Chondrocyte (in vitro differentiated cells): ENCODE data around the gene LNX1. TPM values are rescaled to one million over a fixed set of nuclear protein-coding genes. Genes with fewer than 3 reads are reported as not detected.
"Not testable (repeated sequence)": the region's sequence is repeated elsewhere in the genome, so short reads cannot be mapped to it uniquely, and the experiment has no call there.

Source experiments
- DNase-seq: peaks from one replicate; pipeline ENCODE4 v3.0.0; 2021; ENCODE audit warnings: mixed read lengths, low spot score
- H3K27ac Mint-ChIP-seq: one replicate; pipeline ENCODE4 v1.8.0; 2021; ENCODE audit warnings: mild to moderate bottlenecking, moderate library complexity, mixed read lengths; ENCODE audit not compliant: unreplicated experiment
- H3K27me3 Mint-ChIP-seq: 2 replicates; pipeline ENCODE4 v1.8.0; 2021; ENCODE audit warnings: low read depth, mixed read lengths
- H3K36me3 Mint-ChIP-seq: 2 replicates; pipeline ENCODE4 v1.8.0; 2021; ENCODE audit warnings: low read depth, mixed read lengths
- H3K4me1 Mint-ChIP-seq: 2 replicates; pipeline ENCODE4 v1.8.0; 2021; ENCODE audit warnings: low read depth, mild to moderate bottlenecking, mixed read lengths
- H3K4me3 Mint-ChIP-seq: one replicate; pipeline ENCODE4 v1.8.0; 2021; ENCODE audit warnings: mild to moderate bottlenecking, moderate library complexity, mixed read lengths; ENCODE audit not compliant: unreplicated experiment
- H3K9me3 Mint-ChIP-seq: 2 replicates; pipeline ENCODE4 v1.8.0; 2021; ENCODE audit warnings: low read depth, mixed read lengths
- total RNA-seq: library from RNA; stranded (reverse); gene quantifications from 3 replicates; pipeline ENCODE4 v1.2.1, GENCODE V29; 2021
- TF ChIP-seq, protein P1 (sequence below): fragments of 200-600 bp; sonication (generic); IDR thresholded peaks from 2 replicates; pipeline ENCODE4 v1.5.0; 2021; ENCODE audit warnings: antibody characterized with exemption, mild to moderate bottlenecking, moderate library complexity

LNX1 gene
- total RNA-seq, 1 donor from 2014 or later = 1.8 TPM

- peaks cover 58% of the 10 kb centered on the region for H3K4me1 Mint-ChIP-seq
- TF ChIP-seq, protein P1, sequence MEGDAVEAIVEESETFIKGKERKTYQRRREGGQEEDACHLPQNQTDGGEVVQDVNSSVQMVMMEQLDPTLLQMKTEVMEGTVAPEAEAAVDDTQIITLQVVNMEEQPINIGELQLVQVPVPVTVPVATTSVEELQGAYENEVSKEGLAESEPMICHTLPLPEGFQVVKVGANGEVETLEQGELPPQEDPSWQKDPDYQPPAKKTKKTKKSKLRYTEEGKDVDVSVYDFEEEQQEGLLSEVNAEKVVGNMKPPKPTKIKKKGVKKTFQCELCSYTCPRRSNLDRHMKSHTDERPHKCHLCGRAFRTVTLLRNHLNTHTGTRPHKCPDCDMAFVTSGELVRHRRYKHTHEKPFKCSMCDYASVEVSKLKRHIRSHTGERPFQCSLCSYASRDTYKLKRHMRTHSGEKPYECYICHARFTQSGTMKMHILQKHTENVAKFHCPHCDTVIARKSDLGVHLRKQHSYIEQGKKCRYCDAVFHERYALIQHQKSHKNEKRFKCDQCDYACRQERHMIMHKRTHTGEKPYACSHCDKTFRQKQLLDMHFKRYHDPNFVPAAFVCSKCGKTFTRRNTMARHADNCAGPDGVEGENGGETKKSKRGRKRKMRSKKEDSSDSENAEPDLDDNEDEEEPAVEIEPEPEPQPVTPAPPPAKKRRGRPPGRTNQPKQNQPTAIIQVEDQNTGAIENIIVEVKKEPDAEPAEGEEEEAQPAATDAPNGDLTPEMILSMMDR = peak; percentile 20
Observed at GRCh38 chr4:53476232-53477037, 114.9 kb downstream of the LNX1 start.

GRCh38 chr4:53466576-53466975 lies 124.7 kb downstream of the LNX1 start:
- peaks cover 27% of the 10 kb centered on the region for H3K36me3 Mint-ChIP-seq
- DNase-seq, H3K27ac Mint-ChIP-seq, H3K4me3 Mint-ChIP-seq, H3K27me3 Mint-ChIP-seq, H3K4me1 Mint-ChIP-seq: not testable (repeated sequence)
- peaks cover 26% of the 10 kb centered on the region for H3K9me3 Mint-ChIP-seq

More at GRCh38 chr4:53476232-53477037, 114.9 kb downstream of the LNX1 start:
- no peak for DNase-seq
- H3K27ac Mint-ChIP-seq = peak overlapping the region; percentile 94
- peaks cover 11% of the 10 kb centered on the region for H3K9me3 Mint-ChIP-seq
- no peaks in the 10 kb centered on the region for H3K27me3 Mint-ChIP-seq
- no peak overlapping the region for H3K4me3 Mint-ChIP-seq
- peaks cover 11% of the 10 kb centered on the region for H3K36me3 Mint-ChIP-seq

DNA sequence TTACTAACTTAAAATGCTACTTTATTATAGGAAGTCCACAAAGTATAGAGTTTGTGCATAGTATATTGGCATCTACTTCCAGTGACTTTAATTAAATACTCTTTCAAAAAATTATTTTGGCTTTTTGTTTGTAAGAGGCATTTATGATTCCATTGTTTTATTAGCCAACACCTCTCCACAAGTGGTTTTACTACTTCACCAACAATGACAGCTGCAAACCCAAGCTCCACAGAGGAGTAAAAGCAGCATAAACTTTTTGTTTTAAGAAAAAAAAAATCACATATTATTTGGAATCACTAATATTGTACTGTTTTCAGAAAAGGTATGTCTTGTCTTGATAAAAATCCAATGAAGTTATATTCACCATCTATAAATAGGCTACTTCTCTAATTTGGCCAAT lies 125.4 kb downstream of the LNX1 start:
- no peak overlapping the region for H3K4me3 Mint-ChIP-seq
- DNase-seq = no peak
- peaks cover 26% of the 10 kb centered on the region for H3K9me3 Mint-ChIP-seq
- H3K27ac Mint-ChIP-seq = no peak overlapping the region
- H3K27me3 Mint-ChIP-seq = no peaks in the 10 kb centered on the region
- TF ChIP-seq, protein P1 = no peak
- H3K36me3 Mint-ChIP-seq = peaks cover 24% of the 10 kb centered on the region
- H3K4me1 Mint-ChIP-seq = peaks cover 5% of the 10 kb centered on the region

DNA sequence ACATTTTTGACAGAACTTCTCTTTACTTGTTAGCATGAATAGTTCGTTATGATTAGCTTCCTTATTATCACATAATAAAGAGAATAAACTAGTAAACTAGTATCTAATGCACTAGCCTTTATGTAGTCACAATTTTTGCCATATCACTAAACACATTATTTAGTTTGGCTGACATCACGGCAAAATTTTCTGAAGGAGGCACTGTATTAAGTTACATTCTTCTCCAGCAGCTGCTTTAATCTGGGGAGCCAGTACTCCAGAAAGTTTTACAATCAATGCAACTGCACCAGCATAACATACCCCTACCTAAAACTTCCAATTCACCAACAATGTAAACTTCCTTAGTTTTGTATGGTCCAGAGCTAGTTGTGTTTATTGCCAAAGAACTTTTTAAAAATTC lies 126.0 kb downstream of the LNX1 start:
- H3K27ac Mint-ChIP-seq = no peak overlapping the region
- peaks cover 5% of the 10 kb centered on the region for H3K4me1 Mint-ChIP-seq
- peaks cover 24% of the 10 kb centered on the region for H3K36me3 Mint-ChIP-seq
- H3K9me3 Mint-ChIP-seq = peaks cover 23% of the 10 kb centered on the region
- TF ChIP-seq, protein P1 = no peak
- no peak for DNase-seq
- no peaks in the 10 kb centered on the region for H3K27me3 Mint-ChIP-seq
- H3K4me3 Mint-ChIP-seq = no peak overlapping the region

- H3K27ac Mint-ChIP-seq = no peak overlapping the region
Observed at GRCh38 chr4:53463340-53463739, 127.9 kb downstream of the LNX1 start.

More at GRCh38 chr4:53463340-53463739, 127.9 kb downstream of the LNX1 start:
- peaks cover 26% of the 10 kb centered on the region for H3K36me3 Mint-ChIP-seq
- DNase-seq = no peak
- no peaks in the 10 kb centered on the region for H3K27me3 Mint-ChIP-seq
- peaks cover 20% of the 10 kb centered on the region for H3K4me1 Mint-ChIP-seq
- peaks cover 11% of the 10 kb centered on the region for H3K9me3 Mint-ChIP-seq
- H3K4me3 Mint-ChIP-seq = no peak overlapping the region
- TF ChIP-seq, protein P1 = no peak
